GM21526 (cell line): Measurements from ENCODE around the gene STK32B.
"Not testable (repeated sequence)": the region's sequence is repeated elsewhere in the genome, so short reads cannot be mapped to it uniquely, and the experiment has no call there.

ENCODE experiments used
- ATAC-seq: cut with Tn5 transposase; IDR thresholded peaks from one replicate; pipeline ENCODE4 v1.9.1; 2021; ENCODE audit warnings: moderate library complexity; ENCODE audit not compliant: unreplicated experiment, low FRiP score

Gene STK32B

GRCh38 chr4:5247061-5247460, 195.8 kb downstream of the STK32B start:
- not testable (repeated sequence) for ATAC-seq

GRCh38 chr4:5247735-5248134, 196.5 kb downstream of the STK32B start:
- no peak for ATAC-seq

DNA sequence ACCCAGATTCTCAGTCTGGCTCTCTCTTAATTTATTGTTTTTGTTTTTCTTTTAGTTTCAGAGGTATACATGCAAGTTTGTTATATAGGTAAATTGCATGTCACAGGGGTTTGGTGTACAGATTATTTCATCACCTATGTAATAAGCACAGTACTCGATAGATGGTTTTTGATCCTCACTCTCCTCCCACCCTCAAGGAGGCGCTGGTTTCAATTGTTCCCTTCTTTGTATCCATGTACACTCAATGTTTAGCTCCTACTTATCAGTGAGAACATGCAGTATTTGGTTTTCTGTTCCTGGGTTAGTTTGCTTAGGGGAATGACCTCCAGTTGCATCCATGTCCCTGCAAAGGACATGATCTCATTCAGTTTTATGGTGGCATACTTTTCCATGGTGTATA, 198.4 kb downstream of the STK32B start:
- ATAC-seq: no peak

GRCh38 chr4:5250536-5250935, 199.3 kb downstream of the STK32B start:
- ATAC-seq: not testable (repeated sequence)

GRCh38 chr4:5256421-5256820, 205.1 kb downstream of the STK32B start:
- no peak for ATAC-seq

DNA sequence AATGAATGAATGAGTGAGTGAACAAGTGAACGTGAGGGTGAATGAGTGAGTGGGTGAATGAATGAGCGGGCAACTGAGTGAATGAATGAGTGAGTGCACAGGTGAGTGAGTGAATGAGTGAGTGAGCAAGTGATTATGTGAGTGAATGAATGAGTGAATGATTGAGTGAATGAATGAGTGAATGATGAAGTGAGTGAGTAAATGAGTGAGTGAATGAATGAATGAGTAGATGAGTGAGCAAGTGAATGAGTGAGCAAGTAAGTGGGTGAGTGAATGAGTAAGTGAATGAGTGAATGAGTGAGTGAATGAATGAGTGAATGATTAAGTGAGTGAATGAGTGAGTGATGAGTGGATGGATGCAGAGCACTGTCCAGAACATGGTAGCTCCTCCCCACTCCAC, 205.8 kb downstream of the STK32B start:
- ATAC-seq: no peak

DNA sequence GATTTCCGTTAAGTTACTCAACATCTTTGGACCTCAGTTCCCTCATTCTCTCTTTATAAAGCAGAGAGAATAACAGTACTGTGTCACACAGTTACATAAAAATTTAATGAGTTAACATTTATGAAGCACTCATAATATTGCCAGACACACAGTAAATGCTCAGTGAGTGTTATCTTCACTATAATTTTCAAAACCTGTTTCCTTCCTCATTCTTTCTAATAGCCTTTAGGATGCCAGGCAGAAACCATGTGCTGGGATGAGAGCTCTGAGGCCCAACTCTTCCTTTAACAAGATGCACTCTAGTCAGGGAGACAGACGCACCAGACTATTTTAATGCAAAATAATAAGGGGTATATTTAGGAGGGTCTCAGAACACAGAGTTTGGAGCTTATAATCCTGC, 208.2 kb downstream of the STK32B start:
- ATAC-seq: no peak

DNA sequence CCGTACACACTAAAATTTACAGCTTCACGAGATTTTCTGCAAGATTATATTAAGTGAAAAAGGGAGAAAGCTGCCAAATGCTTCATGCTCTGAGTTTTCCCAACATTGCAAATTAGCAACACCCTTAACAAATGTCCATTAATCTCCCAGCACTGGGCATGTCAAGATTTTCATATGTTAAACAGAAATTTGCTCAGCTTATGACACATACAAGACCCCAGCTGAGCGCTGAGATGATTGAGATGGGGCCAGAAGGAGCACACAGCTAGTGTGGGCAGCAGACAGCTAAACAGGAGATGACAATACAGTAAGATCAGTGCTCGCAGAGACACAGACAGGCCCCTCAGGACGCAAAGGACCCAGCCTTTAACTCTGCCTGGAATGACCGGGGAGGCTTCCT, 208.8 kb downstream of the STK32B start:
- no peak for ATAC-seq

DNA sequence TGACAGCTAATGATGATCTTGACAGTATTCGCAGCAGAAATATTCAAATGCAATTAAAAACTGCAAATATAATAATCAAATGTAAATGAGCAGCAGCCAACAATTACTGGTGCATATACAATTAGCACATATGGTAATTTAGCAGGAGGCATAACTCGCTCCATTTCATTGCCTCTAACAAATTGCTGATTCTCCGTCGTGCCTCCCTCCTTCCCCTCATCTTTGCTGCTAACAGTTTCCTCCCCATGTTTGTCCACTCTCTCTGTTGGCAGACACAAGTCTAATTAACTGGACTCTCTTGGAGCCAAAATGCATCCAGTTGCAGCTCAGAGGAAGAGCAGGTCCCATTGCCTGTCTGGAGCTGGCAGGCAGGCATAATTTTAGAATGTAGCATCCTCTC, 210.6 kb downstream of the STK32B start:
- ATAC-seq: no peak

- no peak for ATAC-seq
Measured at GRCh38 chr4:5266991-5267390, 215.7 kb downstream of the STK32B start.

DNA sequence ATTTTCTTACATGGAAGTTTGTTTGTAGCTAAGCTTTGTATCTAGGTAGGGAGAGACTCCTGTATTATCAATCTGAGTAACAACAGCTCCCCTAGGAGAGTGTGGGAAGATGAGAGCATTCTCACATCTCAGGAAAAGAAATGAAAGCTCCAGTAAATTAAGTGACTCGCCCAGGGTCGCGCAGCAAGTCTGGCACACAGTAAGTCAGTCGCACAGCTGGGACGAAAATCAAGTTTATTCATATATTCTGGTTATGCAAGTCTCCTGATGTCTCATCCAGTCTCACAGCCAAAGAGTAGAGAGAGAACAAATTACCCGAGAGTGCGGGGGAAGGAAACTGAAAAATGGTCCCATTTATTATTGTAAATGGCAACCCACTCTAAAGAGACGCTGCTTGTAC, 216.1 kb downstream of the STK32B start:
- ATAC-seq: no peak

DNA sequence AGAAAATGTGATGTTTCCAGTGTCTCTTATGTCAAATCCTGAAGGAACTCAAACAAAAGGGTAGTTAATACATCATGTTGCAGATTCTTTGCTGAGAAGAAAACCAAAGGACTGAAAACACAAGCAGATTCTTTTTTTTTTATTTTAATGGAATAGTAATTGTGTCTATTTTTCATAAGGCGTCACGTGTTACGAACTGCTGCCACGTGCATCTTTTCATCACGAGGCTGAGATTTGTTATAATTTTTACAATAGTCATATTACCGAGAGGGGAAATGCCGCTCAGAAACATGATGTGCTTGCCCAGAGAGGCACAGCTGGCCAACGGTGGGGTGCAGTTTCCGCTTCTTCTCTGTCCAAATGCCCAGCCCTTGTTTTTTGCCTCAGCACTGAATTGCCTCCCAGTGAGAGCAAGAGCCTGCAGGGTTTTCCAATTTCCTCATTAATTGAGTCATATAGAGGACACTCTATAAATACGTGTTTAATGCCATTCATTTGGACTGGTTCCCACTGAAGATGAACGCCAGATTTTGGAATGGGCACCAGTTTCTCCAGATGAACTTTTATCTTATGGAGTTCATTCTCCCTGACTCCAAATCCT, 225.3 kb downstream of the STK32B start:
- ATAC-seq: no peak

DNA sequence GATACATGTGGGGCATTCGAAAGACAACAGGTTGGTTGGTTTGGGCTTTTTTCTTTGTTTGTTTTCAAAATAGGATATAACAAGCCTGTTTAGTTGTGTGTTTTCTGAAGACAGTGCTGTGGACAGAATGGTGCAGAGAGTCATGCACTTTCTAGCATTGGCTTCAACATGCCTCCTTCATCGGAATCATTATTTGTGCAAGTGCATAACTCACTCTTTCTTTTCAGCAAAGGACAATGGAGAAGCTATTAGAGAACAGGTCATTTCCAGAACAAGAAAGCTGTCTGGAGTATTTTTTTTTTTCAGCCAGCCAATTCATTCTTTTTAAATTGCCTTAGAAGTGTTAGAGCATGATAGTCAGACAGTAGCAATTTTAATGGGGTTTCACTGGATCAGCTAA, 225.8 kb downstream of the STK32B start:
- no peak for ATAC-seq

DNA sequence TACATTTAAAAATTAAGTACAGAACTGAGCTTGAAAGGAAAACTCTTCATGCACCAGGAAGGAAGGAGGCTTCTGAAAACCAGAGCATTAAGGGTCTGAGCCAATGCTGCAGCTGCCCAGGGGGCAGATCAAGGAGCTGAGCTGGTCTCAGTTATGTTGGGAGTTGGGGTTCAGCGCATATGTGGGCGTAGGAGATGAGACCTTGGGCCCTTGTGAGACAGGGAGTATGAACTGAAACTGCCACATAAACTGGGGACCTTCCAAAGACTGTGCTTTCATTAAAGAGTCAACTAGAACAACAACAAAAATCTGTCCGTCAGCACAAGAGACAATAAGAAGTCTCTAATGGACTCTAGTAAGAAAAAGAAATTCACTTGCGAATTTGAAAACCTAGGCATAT, 226.9 kb downstream of the STK32B start:
- no peak for ATAC-seq

DNA sequence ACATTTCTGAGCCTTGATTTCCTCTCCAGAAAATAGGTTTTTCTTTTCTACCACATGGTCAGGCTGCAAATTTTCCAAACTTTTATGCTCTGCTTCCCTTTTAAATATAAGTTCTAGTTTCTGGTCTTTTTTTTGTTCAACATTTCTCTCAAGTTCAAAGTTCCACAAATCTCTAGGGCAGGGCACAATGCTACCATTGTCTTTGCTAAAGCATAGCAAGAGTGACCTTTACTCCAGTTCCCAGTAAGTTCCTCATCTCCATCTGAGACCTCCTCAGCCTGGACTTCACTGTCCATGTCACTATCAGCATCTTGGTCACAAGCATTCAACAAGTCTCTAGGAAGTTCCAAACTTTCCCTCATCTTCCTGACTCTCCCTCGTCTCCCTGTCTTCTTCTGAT, 228.8 kb downstream of the STK32B start:
- ATAC-seq: not testable (repeated sequence)

DNA sequence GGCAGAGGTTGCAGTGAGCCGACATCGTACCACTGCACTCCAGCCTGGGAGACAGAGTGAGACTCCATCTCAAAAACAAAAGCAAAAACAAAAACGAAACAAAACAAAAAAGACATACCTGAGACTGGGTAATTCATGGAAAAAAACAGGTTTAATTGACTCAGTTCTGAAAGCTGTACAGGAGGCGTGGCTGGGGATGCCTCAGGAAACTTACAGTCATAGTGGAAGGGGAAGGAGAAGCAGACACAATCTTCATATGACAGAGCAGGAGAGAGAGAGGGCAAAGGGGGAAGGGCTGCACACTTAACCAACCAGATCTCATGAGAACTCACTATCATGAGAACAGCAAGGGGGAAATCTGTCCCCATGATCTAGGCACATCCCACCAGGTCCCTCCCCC, 229.5 kb downstream of the STK32B start:
- no peak for ATAC-seq

DNA sequence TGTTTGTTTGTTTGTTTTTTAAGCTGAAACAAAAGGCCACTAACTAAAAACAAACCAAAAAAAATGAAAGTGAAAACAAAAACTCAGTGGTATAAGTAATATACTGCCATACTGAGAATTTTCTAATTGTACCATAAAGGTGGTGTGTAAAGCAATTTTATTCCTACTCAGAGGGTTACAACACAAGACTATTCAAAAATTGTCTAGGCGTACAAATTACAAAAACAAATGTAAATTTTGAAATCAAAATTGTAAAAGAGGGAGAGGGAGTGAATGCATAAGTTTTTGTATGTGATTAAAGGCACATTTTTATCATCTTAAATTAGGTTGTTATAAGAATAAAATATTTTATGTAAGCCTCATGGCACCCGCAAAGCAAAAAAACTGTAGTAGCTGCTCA, 232.6 kb downstream of the STK32B start:
- no peak for ATAC-seq

DNA sequence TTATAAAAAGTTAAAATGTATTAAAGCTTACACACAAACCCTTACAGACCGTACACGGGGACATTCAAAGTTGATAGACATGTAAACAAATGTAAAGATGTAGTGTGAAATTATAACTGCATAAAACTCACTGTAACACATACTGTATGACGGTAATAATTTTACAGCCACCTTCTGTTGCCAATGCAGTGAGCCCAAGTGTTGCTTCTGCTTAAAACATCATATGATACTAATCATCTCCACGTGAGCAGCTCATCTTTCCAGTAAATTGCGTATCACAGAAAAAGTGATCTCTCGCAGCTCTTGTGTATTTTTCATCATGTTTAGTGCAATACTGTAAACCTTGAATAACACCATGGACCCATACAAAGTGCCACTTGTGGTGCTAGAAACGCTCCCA, 233.2 kb downstream of the STK32B start:
- ATAC-seq: no peak

- no peak for ATAC-seq
Measured at GRCh38 chr4:5292101-5292500, 240.8 kb downstream of the STK32B start.

- not testable (repeated sequence) for ATAC-seq
Measured at GRCh38 chr4:5298000-5298787, 246.9 kb downstream of the STK32B start.

DNA sequence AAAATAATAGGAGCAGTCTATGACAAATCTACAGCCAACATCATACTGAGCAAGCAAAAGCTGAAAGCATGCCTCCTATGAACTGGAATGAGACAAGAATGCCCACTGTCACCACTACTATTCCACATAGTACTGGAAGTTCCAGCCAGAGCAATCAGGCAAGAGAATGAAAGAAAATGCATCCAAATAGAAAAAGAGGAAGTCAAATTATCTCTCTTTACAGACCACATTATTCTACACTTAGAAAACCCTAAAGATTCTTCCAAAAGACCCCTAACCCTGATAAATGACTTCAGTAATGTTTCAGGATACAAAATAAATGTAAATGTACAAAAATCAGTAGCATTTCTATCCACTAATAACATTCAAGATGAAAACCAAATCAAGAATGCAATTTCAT, 249.0 kb downstream of the STK32B start:
- ATAC-seq: no peak

DNA sequence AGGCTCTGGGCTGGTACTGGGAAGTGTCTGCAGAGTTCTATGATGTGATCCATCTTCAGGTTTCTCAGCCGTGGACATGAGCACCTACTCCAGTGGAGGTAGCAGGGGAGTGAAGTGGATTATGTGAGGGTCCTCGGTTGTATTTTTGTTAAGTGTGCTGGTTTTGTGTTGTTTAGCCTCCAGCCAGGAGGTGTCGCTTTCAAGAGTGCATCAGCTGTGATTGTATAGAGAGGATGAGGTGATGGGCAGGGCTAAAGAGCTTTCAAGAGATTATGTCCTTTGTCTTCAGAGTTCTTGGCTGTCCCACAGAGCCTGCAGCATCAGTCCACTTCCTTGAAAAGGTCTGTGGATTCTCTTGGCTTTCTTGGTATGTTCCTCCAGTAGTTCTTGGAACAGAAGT, 256.6 kb downstream of the STK32B start:
- ATAC-seq: no peak
